ENCODE data around the gene MFSD2A.
"Not testable (repeated sequence)": the region's sequence is repeated elsewhere in the genome, so short reads cannot be mapped to it uniquely, and the experiment has no call there.

Gene MFSD2A

DNA sequence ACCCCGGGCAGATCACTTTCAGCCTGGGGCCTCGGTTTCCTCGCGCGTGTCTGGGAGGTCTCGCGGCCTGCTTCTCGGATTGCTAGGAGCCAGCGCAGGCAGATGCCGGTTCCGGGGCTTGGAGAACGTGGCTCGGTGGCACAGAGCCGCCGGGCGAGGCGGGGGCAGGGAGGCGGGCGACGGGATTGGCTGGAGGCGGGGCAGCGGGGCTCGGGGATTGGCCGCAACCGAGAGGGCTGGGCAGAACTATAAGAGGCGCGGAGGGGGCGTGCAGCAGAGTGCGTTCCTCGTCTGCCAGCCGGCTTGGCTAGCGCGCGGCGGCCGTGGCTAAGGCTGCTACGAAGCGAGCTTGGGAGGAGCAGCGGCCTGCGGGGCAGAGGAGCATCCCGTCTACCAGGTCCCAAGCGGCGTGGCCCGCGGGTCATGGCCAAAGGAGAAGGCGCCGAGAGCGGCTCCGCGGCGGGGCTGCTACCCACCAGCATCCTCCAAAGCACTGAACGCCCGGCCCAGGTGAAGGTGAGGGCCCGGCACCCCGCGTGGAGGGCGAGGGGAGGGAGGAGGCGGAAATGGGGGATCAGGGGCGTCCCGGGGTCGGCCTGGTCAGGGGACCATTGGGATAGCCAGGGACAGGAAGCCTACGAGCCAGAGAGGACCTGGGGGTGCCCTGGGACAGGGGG lies at the start of gene MFSD2A:
MFSD2A (plus strand) TSS at position 276 of the 677 bp plus-strand sequence; CDS start at position 424, 148 bp downstream.
- DNase-seq, result peak; percentile 91

DNA sequence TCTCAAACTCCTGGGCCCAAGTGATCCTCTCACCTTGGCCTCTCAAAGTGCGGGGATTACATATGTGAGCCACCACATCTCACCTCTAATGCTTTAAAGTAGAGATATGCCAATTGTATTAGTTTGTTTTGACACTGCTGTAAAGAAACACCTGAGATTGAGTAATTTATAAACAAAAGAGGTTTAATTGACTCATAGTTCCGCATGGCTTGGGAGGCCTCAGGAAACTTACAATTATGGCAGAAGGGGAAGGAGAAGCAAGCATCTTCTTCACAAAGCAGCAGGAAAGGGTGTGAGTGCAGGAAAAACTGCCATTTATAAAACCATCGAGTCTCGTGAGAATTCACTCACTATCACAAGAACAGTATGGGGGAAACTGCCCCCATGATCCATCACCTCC lies 49.8 kb upstream of the MFSD2A start:
- no peak for DNase-seq

DNA sequence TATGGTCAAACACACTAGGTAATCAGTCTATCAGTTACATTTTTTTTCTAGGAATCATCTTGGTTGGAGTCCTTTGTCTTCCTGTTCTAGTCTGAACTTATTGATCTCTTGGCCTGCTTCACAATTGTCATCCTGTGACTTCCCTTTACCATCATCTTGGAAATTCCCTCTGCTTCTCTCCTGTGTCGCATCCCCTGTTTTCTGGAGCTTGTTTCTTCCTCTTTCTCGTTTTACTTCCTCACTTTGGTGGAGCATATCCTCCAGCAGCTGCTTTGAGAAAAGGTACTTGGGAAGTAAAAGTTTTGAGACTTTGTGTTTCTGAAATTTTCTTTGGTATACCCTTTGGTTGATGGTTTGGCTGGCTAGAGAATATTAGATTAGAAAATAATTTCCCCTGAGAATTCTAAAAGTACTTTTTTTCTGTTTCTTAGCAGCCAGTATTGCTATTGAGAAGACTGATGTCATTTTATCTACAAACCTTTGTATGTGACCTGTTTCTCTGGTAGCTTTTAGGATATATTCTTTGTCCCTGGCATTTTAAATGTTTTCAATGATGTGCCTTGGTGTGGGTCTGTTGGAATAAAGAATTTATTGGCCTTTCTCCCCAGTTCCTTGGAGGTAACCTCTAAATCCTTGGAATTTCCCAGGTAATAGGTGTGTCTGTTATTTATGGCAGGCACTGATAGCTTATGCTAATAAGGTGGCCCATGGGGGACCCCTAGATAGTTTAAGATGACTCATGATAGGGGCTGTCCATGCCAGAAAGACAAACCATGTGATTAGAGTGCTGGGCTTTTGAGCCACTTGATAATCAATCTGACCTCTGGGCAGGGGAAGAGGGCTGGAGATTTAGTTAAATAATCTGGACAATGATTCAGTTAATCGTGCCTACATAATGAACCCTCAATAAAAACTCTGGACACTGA lies 47.2 kb upstream of the MFSD2A start:
- DNase-seq, result no peak

DNA sequence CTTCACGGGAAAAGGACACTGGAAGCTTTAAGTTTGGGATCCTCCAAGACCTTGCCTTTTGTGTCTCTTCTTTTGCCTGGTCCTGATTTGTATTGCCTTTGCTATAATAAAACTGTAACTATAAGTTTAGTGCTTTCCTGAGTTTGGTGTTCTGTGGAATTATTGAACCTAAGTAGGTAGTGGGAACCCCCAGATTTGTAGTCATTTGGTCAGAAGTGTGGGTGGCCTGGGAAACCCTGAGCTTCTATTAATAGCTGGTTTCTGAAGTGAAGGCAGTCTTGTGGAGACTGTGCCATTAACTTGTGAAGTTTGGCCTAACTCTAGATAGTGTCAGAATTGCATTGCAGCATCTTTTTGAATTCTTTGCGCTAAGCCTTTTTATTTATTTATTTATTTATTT lies 46.4 kb upstream of the MFSD2A start:
- DNase-seq, result no peak

DNA sequence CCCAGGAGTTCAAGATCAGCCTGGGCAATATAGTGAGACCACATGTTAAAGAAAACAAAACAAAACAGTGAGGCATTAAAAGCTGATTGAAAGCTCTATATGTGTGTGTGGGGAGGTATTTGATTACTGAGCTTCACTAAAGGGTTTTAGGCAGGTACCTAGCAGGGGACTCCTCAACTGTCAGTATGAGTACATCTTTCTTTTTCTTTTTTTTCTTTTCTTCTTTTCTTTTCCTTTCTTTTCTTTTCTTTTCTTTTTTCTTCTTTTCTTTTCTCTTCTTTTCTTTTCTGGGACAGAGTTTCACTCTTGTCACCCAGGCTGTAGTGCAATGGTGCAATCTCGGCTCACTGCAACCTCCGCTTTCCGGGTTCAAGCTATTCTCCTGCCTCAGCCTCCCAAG lies 44.7 kb upstream of the MFSD2A start:
- no peak for DNase-seq

DNA sequence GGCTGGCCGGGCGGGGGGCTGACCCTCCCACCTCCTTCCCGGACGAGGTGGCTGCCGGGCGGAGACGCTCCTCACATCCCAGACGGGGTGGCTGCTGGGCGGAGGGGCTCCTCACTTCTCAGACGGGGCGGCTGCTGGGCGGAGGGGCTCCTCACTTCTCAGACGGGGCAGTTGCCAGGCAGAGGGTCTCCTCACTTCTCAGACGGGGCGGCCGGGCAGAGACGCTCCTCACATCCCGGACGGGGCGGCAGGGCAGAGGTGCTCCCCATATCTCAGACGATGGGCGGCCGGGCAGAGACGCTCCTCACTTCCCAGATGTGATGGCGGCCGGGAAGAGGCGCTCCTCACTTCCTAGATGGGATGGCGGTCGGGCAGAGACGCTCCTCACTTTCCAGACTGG lies 41.8 kb upstream of the MFSD2A start:
- not testable (repeated sequence) for DNase-seq

DNA sequence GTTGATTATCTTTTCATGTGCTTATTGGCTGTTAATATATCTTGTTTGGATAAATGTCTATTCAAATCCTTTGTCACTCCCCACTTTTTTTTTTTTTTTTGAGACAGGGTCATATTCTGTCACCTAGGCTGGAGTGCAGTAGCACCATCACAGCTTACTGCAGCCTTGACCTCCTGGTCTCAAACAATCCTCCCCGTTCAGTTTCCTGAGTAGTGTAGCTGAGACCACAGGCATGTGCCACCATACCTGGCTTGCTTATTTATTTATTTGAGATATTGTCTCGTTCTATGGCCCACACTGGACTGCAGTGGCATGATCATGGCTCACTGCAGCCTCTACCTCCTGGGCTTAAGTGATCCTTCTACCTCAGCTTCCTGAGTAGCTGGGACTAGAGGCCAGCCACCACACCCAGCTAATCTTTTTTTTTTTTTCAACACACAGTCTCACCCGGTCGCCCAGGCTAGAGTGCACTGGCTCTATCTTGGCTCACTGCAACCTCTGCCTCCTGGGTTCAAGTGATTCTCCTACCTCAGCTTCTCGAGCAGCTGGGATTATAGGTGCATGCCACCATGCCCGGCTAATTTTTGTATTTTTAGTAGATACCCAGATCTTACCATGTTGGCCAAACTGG lies 39.3 kb upstream of the MFSD2A start:
- DNase-seq, result no peak

DNA sequence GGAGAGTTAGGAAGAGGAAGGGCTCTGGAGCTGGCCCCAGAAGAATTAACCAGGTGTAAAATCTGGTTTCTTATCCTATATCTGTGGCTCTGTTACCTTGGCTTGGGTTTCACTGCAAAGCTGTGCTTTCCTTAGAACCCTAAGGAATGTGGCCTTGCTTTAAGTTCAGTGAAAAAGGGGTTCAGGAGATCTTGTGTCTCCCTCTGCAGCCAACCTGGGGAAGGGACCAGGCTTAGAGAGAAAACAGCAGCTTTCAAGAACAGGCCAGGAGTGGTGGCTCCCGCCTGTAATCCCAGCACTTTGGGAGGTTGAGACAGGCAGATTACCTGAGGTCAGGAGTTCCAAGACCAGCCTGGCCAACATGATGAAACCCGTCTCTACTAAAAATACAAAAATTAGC lies 37.1 kb upstream of the MFSD2A start:
- DNase-seq, result no peak

DNA sequence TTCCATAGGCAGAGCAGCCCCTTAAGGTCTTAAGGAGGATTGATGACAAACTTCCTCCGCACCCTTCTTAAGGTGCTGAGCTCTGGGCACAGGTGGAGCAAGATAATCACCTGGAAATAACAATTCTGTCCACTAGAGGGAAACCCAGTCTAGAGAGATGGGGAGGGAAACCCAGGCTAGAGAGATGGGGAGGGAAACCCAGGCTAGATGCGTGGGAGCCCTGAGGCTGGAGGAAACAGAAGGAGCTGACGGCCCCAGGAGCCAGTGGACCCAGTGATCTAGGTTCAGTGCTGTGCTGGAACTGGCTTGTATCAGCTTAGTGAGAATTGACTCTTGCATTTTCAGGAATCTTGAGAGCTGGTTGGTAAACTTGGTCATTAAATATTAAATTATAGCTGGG lies 35.4 kb upstream of the MFSD2A start:
- peak; percentile 48 for DNase-seq

DNA sequence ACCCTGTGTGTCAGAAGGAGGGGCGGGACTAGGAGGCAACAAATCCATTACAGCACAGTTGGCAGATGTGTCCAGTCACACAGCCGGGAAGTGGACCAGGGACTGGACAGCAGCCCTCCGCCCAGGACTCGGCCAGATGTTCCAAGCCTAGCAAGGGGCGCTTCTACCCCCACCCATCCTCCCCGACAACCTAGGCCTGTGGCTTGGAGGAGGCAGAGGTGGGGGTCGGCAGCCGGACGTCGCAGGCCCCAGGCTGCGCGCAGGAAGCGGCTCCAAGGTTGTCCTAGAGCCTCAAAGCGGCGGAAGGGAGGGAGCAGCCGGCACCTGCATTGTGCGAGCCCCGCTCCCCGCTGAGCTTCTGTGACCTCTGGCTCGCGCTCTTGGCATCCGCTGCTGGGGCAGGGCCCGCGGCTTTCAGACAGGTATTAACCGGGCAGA lies 32.7 kb upstream of the MFSD2A start:
- DNase-seq, result no peak

DNA sequence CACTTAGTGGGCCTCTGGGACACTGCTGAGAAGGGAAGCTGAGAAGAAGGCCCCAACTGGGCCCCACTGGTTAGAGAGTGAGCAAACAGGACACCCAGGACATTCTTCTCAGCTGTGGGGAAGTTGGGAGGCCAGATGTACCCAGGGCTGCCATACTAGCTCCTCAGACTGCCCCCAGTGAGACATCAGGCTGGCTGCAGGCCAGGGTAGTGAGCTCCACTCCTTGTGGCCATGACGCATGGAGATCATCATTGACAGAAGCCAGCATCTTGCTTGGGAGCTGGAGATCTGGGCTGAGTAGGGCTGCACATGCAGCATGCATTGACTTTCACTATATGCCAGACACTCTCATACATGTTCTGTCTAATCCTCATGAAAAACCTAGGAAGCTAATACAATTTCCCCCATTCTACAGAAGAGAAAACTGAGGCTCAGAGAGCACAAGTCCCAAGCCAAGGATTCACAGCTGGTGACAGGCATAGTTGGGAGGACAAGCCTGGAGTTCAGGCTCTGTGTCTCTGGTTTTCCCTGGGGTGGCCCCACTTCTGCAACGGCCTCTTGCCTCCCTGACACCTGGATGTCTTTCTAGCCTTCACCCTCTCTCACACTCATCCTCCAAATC lies 29.1 kb upstream of the MFSD2A start:
- DNase-seq, result peak; percentile 52

DNA sequence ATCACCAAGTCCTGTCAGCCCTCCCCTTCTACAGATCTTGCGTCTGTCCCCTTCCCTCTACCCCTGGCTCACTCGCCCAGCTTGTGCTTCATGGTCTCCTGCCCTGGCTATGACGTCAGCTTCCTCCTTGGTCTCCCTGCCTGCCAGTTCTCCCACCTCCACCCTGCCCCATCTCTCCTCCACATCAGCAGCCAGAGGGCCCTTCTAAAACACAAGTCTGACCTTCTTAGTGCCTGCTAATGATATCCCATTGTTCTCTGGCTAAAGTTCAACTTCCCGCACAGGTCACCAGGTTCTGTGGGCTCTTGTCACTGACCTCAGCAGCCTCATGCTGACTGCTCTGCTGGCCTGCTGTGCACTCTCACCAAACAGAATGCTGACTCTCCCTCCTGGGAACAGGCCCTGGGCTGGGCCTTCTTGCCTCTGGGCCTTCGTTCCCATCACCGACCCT lies 28.6 kb upstream of the MFSD2A start:
- DNase-seq, result peak; percentile 44

DNA sequence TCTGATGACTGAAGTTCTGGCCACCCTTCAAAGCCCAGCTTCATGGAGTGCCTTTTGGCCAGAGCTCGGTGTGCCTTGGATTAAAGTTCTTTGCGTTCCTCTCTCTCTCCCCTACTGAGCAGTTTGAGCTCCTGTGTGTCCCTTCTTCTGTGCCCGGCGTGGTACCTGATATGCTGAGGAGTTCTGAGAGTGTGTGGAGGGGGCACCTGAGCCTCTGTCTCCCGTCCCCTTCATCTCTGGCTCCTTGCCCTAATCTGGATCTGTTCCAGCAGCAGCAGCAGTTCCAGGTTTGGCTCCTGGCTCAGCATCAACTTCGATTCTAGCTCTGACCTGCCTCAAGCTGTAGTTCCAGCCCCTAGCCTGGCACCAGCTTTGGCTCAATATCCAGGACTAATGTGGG lies 28.1 kb upstream of the MFSD2A start:
- DNase-seq, result no peak

DNA sequence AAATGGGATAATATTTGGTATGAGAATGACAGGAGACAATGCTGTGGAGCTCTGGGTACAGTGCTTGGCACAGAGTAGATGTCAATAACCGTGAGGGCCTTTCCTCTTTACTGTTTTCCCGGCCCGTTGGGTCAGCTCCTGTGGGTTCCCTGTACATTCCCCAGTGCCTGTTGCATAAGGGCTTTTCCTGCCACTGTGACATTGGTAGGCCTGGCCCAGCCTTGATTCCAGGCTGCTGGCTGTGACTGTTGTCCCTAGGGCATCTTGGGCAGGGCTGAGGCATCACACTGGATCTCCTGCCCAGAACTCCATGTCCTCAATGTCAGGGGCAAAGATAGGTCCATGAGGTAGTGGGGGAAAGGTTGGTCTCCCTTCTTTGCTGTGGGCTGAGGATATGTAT lies 27.4 kb upstream of the MFSD2A start:
- no peak for DNase-seq

DNA sequence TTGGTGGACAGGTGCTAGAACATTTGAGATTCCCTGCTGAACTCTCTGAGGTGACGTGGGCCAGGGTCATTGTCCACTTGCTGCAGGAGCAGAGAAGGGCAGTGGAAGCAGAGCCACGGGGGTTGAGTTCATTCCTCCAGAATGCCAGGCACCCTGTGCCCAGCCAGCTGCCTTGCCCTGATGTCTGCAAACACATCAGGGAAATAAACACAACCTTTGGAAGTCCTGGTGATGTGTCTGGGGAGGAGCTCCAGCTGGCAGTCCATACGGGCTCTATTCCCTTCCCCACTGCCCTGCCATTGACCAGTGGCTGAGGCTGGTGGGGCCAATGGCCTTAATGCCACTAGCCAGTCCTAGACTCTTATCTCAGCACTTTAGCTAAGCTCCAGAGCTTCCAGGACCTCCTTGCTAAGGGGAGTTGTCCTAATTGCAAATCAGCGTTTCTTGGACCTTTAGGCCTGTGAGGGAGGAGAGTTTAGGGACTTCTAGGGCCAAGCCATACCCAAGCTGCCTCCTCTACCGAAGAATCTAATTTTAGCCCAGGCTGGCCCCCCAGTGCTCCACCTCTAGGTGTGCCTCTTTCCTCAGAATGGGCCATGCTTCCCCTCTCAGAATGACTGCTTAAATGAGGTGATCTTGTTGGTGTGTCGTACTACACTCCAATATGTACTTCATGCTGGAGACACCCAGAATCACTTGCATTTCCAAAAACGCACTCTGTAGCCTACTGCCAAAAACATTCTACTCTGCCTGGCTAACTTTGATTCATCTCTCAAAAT lies 25.9 kb upstream of the MFSD2A start:
- DNase-seq, result no peak

DNA sequence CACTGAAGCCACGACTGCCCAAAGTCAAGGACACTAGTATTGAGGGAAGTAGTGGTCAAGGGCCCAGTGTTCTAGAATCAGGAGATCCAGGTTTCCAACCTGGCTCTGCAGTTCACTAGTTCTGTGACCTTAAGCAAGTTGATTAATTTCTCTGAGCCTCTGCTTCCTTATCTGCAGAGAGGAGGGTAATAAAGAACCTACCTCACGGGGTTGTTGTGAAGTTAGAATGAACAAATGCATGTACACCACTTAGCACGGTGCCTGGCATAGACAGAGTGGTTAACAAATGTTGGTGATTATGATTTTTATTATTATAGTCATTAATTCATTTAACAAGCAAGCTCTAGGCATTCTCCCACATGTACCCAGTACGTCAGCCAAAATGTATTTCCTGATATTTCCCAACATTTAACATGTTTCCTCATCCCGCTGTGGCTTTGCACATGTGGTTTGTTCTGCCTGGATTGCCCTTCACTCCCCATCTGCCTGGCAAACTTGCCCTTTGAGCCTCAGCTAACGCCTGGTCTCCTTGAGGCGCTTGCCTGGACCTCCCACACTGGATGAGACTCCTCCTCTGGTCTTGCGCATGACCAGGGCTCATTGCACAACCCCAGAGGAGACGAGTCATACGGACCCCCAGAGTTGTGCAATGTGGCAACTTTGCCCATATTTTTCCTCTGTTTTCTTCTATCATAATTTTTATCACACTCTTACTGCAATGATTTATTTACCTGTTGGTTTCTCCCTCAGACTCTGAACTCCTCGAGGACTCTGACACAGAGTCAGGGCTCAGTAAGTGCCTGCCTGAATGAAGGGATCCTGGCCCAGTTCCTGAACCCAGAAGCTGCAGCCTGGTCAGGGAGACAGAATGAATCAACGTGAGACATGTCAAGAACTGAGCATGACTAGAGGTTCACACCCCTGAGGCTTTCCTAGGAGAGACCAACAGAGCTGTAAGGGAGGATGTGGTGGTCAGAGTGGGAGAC lies 20.7 kb upstream of the MFSD2A start:
- DNase-seq, result peak; percentile 87

DNA sequence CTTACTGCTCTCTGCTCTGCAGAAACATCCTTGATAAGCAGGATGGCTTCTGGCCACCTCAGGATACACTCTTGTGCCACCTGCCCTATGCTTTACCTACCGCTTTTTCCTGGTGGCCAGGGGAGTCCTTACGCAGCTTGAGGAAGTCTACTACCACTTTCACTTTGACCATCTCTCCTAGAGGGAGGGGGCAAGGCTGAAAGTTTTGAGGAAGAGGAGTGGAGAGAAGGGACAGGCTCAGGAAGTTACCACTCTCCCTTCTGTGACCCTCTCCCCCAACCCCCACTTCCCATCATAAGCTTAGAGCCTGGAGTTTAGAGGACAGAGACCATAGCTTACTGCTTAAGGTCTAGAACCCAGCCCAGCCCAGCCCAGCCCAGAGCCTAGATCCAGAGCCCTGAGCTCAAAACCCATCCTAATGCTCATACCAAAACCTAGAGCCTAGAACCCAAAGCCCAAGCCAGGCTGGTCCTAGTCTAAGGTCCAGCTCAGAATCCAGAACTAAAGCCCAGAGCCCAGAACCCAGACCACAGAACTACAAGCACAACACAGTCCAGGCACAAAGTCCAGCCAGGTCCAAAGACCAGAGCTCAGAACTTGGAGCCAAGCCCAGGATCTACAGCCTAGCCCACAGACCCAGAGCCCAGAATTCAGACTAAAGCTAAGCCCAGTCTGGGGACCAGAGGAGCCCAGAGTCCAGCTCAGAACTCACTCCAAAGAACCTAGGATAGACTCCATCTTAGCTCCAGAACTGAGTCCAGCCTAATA lies 18.0 kb upstream of the MFSD2A start:
- no peak for DNase-seq

DNA sequence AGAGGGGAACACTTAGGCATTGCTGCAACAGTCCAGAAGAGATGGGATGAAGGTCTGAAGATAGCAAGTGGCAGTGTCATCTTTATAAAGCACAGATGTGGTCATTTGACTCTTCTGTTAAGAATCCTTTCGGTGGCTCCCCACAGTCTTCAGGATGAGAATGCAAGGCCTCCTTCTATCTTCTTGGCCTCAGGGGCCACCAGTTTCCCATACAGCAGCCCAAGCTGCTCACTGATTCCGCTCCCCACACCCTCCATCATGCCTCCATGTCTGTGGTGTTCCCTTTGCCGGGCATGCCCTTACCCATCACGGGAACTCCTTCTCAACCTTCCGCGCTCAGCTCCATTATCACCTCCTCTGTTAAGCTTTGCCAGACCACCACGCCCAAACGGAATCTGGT lies 16.1 kb upstream of the MFSD2A start:
- DNase-seq, result no peak

DNA sequence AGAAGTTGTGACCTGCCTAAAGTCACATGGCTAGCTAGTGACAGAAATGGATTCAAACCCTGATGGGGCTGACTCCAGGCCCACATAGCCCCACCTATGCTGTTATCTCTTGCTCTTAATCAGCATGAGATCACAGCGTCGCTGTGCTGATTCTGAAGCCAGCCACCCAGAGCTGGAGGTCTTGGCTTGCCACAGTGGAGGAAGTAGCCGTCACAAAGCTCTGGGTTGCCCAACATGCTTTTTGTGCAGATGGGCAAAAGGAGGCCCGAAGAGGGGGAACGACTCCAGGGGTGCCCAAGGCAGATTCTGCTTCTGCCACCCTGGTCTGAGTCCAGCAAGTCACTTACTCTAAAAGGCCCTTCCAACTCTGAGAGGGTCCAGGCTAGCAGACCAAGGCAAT lies 14.7 kb upstream of the MFSD2A start:
- DNase-seq, result no peak
